GM10266 (cell line): ENCODE measurements around the gene SEM1.
"Not testable (repeated sequence)": the region's sequence is repeated elsewhere in the genome, so short reads cannot be mapped to it uniquely, and the experiment has no call there.

ENCODE experiments used
- DNase-seq: peaks from one replicate; pipeline ENCODE4 v3.0.0; 2012; ENCODE audit errors: extremely low spot score
- CTCF ChIP-seq: IDR thresholded peaks from 2 replicates; pipeline ENCODE4 v1.5.1; 2012; ENCODE audit warnings: mild to moderate bottlenecking, low read depth; ENCODE audit not compliant: control insufficient read depth, insufficient read depth; ENCODE audit errors: missing control alignments

Gene SEM1

GRCh38 chr7:96649981-96650380 is 59.7 kb downstream of the SEM1 start:
- no peak for DNase-seq
- TF ChIP-seq CTCF: no peak

- no peak for TF ChIP-seq CTCF
- DNase-seq: no peak
Observed at GRCh38 chr7:96648784-96649183, 60.9 kb downstream of the SEM1 start.

DNA sequence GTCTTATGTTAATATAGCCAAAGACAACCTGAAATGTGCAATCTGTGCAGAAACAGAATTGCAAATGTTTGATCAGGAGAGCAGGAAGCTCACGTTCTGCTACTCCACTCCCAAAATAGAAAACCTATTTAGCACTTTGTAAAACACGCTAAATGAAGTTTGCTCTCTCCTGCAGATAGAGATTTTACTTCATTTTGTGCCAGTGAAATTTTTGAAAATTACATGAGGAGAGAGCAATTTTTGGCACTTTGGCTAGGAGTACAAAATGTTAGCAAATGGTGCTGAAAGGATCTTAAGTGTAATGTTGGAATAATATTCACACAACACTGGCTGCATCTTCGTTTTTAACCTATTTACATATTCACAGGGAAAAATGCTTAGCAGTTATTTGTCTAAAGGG is 61.9 kb downstream of the SEM1 start:
- TF ChIP-seq CTCF: no peak
- DNase-seq: no peak

DNA sequence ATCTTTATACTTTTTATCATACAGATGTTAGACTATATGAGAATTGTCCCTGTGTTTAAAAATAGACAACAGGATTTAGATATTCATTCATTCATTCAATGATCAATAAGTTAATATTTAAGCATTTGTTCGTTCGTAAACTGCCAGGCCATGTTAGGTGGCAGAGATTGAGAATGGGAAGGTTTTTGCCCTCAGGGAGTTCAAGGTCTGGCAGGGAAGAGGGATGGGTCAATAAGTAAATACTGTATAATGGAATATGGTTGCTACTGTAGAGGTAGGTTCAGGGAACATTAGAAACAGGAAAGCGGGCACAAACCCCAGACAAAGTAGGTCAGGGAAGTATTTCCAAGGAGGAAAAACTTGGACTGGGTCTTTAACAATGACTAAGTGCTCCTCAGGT is 64.6 kb downstream of the SEM1 start:
- no peak for DNase-seq
- no peak for TF ChIP-seq CTCF

DNA sequence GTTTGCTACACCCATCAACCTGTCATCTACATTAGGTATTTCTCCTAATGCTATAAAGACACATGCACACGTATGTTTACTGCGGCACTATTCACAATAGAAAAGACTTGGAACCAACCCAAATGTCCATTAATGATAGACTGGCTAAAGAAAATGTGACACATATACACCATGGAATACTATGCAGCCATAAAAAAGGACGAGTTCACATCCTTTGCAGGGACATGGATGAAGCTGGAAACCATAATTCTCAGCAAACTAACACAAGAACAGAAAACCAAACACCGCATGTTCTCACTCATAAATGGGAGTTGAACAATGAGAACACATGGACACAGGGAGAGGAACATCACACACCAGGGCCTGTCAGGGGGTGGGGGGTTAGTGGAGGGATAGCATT is 66.2 kb downstream of the SEM1 start:
- not testable (repeated sequence) for DNase-seq

GRCh38 chr7:96640054-96640453 is 69.6 kb downstream of the SEM1 start:
- no peak for DNase-seq
- no peak for TF ChIP-seq CTCF
